SK-N-SH treated with all-trans-retinoic acid at 6 μM for 48 hours (cell line): ENCODE data around the gene B4GALT6.

Source experiments
- ATAC-seq: fragments of 200-7000 bp; cut with Tn5 transposase; 3 replicates; pipeline ENCODE4 v1.9.1; 2020; ENCODE audit warnings: mild to moderate bottlenecking, moderate library complexity
- ARNTL ChIP-seq: fragments of 450-650 bp; formaldehyde crosslinking; IDR thresholded peaks from 2 replicates; pipeline ENCODE4 v1.5.0; 2020; ENCODE audit warnings: low read depth, mild to moderate bottlenecking, moderate library complexity, borderline replicate concordance
- CREB5 ChIP-seq: fragments of 250-450 bp; sonication (Bioruptor Pico); IDR thresholded peaks from 2 replicates; pipeline ENCODE4 v1.5.1; 2020; ENCODE audit warnings: low read depth, mild to moderate bottlenecking, moderate library complexity
- GLIS3 ChIP-seq: fragments of 250-450 bp; sonication (Bioruptor Pico); IDR thresholded peaks from 2 replicates; pipeline ENCODE4 v1.5.0; 2020; ENCODE audit warnings: mild to moderate bottlenecking, moderate library complexity
- ISL1 ChIP-seq: fragments of 250-450 bp; sonication (Bioruptor Pico); IDR thresholded peaks from 2 replicates; pipeline ENCODE4 v2.1.2; 2022; ENCODE audit warnings: mild to moderate bottlenecking, moderate library complexity
- OSR1 ChIP-seq: fragments of 250-450 bp; sonication (Bioruptor Pico); IDR thresholded peaks from 2 replicates; pipeline ENCODE4 v1.8.0; 2022; ENCODE audit warnings: moderate library complexity, mild to moderate bottlenecking, inconsistent platforms
- PPARA ChIP-seq: fragments of 250-450 bp; sonication (Bioruptor Pico); IDR thresholded peaks from 2 replicates; pipeline ENCODE4 v1.5.0; 2020; ENCODE audit warnings: mild to moderate bottlenecking, borderline replicate concordance
- RARB ChIP-seq: fragments of 250-450 bp; sonication (Bioruptor Pico); IDR thresholded peaks from 2 replicates; pipeline ENCODE4 v1.8.0; 2021; ENCODE audit warnings: mild to moderate bottlenecking, moderate library complexity
- TCF4 ChIP-seq: fragments of 250-450 bp; sonication (Bioruptor Pico); IDR thresholded peaks from 2 replicates; pipeline ENCODE4 v1.8.0; 2021; ENCODE audit warnings: mild to moderate bottlenecking, moderate library complexity, borderline replicate concordance
- TOX ChIP-seq: fragments of 250-450 bp; sonication (Bioruptor Pico); IDR thresholded peaks from 2 replicates; pipeline ENCODE4 v1.8.0; 2021; ENCODE audit warnings: mild to moderate bottlenecking, moderate library complexity, borderline replicate concordance
- TSHZ2 ChIP-seq: fragments of 250-450 bp; sonication (Bioruptor Pico); IDR thresholded peaks from 2 replicates; pipeline ENCODE4 v1.5.0; 2020; ENCODE audit warnings: mild to moderate bottlenecking, moderate library complexity
- ZC3H10 ChIP-seq: fragments of 250-450 bp; sonication (Bioruptor Pico); IDR thresholded peaks from 2 replicates; pipeline ENCODE4 v1.5.1; 2021; ENCODE audit warnings: mild to moderate bottlenecking, moderate library complexity
- ZFP30 ChIP-seq: fragments of 450-650 bp; formaldehyde crosslinking; IDR thresholded peaks from 2 replicates; pipeline ENCODE4 v1.5.0; 2022; ENCODE audit warnings: mild to moderate bottlenecking, moderate library complexity
- ZNF70 ChIP-seq: fragments of 450-650 bp; formaldehyde crosslinking; IDR thresholded peaks from 2 replicates; pipeline ENCODE4 v1.5.0; 2020; ENCODE audit warnings: mild to moderate bottlenecking, moderate library complexity
- TF ChIP-seq, protein P1 (sequence below): fragments of 250-450 bp; sonication (Bioruptor Pico); IDR thresholded peaks from 2 replicates; pipeline ENCODE4 v1.8.0; 2021; ENCODE audit warnings: low read depth, mild to moderate bottlenecking, moderate library complexity, borderline replicate concordance
- TF ChIP-seq, protein P2 (sequence below): fragments of 250-450 bp; sonication (Bioruptor Pico); IDR thresholded peaks from 2 replicates; pipeline ENCODE4 v1.8.0; 2020; ENCODE audit warnings: mild to moderate bottlenecking, moderate library complexity, borderline replicate concordance

Gene B4GALT6

GRCh38 chr18:31585991-31586390 is 98.4 kb downstream of the B4GALT6 start:
- TF ChIP-seq TOX (CRISPR knock-in tag) (no peak), TSHZ2 (no peak)
- TF ChIP-seq, all 23 proteins: peak for 0
- ATAC-seq = no peak

DNA sequence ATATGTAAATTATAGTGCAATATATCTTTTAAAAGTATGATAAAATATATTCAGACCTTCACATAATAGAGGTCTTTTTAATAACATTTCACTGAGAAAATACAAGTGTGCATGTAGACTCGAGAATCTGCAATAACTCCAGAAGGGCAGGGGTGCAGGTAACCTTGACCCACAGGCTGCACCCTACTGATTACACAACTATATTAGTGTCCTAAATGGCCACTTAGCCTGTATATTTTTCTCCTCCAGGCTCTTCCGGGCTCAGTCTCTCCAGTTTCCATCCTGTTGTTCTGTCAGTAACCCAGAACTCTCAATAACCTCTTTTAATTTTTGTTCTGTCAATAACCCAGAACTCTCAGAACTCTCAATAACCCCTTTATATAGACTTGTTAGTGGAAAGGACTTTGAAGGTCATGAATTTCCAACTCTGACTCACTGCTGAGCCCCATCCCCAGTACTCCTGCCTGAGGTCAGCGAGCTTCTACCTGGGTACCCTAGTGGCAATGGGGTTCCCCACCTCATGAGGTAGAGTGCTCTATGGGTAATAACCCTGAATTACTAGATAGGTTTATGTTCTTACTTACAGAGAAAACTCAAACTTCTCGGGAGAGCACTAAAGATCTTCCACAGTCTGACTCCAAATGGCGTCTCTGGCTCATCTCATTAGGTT is 101.1 kb downstream of the B4GALT6 start:
- no peak for TF ChIP-seq OSR1 (CRISPR knock-in tag)

DNA sequence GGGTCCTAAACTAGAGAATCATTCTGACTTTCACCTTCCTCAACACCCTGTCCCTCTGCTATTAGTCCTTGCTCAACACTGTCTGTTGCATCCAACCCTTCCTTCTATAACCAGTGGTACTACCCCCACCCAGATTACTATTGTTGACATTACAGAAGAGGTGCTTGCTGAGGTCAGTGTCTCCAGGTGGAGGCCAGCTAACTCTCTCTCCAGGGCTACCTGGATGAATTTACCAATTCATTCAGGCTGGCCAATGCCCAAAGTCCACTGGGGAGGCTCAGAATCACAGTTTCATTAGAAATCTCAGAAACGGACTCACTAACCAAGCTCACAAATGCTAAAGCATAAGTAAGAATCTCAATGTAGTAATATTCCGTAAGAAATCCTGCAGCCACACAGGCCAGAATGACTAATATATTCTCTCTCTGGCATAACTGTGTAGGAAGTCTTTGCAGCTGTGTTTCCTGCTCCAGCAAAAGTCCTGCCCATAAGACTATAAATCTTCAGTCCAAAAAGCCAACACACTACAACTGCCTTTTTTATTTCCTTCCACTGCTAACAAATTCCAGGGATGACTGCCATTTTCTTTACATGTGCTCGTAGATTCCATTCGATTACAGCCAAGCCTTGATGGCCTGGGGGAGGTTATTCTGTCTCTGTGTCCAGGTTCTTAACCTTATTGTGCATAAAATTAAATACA is 102.7 kb downstream of the B4GALT6 start:
- TF ChIP-seq ISL1 (peak; percentile 52), PPARA (no peak)
- peak; percentile 71 for ATAC-seq

More for the DNA sequence above, 101.1 kb downstream of the B4GALT6 start:
- no peak for ATAC-seq

GRCh38 chr18:31579375-31579774 is 105.0 kb downstream of the B4GALT6 start:
- TF ChIP-seq OSR1 (CRISPR knock-in tag) = no peak
- TF ChIP-seq, protein P1, sequence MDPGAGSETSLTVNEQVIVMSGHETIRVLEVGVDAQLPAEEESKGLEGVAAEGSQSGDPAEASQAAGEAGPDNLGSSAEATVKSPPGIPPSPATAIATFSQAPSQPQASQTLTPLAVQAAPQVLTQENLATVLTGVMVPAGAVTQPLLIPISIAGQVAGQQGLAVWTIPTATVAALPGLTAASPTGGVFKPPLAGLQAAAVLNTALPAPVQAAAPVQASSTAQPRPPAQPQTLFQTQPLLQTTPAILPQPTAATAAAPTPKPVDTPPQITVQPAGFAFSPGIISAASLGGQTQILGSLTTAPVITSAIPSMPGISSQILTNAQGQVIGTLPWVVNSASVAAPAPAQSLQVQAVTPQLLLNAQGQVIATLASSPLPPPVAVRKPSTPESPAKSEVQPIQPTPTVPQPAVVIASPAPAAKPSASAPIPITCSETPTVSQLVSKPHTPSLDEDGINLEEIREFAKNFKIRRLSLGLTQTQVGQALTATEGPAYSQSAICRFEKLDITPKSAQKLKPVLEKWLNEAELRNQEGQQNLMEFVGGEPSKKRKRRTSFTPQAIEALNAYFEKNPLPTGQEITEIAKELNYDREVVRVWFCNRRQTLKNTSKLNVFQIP (CRISPR knock-in tag) = no peak
- no peak for TF ChIP-seq CREB5 (CRISPR knock-in tag)
- TF ChIP-seq ARNTL (CRISPR knock-in tag) = no peak
- TF ChIP-seq, all 23 proteins: peak for 0
- no peak for ATAC-seq

DNA sequence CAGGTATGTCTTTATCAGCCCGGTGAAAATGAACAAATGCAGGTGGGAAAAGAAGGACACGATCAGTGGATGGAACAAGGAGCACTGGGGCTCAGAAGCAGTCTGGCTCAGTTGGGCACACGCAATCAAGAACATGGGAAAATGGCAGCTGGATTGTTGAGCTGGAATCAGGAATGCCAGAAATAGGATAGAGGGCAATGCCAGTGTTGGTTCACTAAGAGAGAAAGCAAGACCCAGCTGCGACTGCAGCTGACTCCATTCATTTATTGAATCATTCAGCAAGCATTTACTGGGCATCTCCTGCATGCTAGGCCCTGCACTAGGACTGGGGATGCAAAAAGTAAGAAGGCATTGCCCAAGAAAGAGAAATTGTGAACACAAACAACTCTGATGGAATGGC is 106.3 kb downstream of the B4GALT6 start:
- TF ChIP-seq ZC3H10 (no peak), ZNF70 (CRISPR knock-in tag) (no peak), TCF4 (CRISPR knock-in tag) (no peak), TOX (CRISPR knock-in tag) (no peak), OSR1 (CRISPR knock-in tag) (no peak)
- ATAC-seq = no peak

GRCh38 chr18:31577195-31577594 is 107.2 kb downstream of the B4GALT6 start:
- TF ChIP-seq RARB (CRISPR knock-in tag) = no peak
- no peak for TF ChIP-seq OSR1 (CRISPR knock-in tag)
- no peak for TF ChIP-seq ZFP30 (CRISPR knock-in tag)
- TF ChIP-seq ZNF70 (CRISPR knock-in tag) = no peak
- TF ChIP-seq, protein P2, sequence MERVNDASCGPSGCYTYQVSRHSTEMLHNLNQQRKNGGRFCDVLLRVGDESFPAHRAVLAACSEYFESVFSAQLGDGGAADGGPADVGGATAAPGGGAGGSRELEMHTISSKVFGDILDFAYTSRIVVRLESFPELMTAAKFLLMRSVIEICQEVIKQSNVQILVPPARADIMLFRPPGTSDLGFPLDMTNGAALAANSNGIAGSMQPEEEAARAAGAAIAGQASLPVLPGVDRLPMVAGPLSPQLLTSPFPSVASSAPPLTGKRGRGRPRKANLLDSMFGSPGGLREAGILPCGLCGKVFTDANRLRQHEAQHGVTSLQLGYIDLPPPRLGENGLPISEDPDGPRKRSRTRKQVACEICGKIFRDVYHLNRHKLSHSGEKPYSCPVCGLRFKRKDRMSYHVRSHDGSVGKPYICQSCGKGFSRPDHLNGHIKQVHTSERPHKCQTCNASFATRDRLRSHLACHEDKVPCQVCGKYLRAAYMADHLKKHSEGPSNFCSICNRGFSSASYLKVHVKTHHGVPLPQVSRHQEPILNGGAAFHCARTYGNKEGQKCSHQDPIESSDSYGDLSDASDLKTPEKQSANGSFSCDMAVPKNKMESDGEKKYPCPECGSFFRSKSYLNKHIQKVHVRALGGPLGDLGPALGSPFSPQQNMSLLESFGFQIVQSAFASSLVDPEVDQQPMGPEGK (CRISPR knock-in tag) = no peak
- no peak for TF ChIP-seq PPARA
- no peak for TF ChIP-seq TCF4 (CRISPR knock-in tag)
- no peak for TF ChIP-seq TOX (CRISPR knock-in tag)
- TF ChIP-seq GLIS3 (CRISPR knock-in tag) = no peak
- ATAC-seq = no peak
